WTC11 (cell line): ENCODE results near the gene CHIT1. TPM values are rescaled to one million over a fixed set of nuclear protein-coding genes. Genes with fewer than 3 reads are reported as not detected.

Source experiments
- ATAC-seq: fragments of 200-7000 bp; cut with Tn5 transposase; 2 replicates; pipeline ENCODE4 v1.10.0; 2021; ENCODE audit warnings: mild to moderate bottlenecking, moderate library complexity
- CTCF ChIA-PET: fragments of 300-600 bp; sonication (Branson Sonifier 250); formaldehyde crosslinking; loops from one replicate; lab custom pipeline; 2021; ENCODE audit warnings: antibody characterized with exemption; lab: Charles Lee
- POLR2A ChIA-PET: fragments of 350-600 bp; sonication (Branson Sonifier 250); formaldehyde crosslinking; loops from one replicate; lab custom pipeline; 2021; ENCODE audit warnings: antibody characterized with exemption; lab: Charles Lee
- DNase-seq: peaks from one replicate; pipeline ENCODE4 v3.0.0; 2021; ENCODE audit warnings: low spot score
- H3K27ac Mint-ChIP-seq: 2 replicates; pipeline ENCODE4 v1.8.0; 2021; ENCODE audit warnings: mixed read lengths
- H3K27me3 Mint-ChIP-seq: 2 replicates; pipeline ENCODE4 v1.8.0; 2021; ENCODE audit warnings: low read depth, mild to moderate bottlenecking, moderate library complexity, mixed read lengths
- H3K36me3 Mint-ChIP-seq: 2 replicates; pipeline ENCODE4 v1.8.0; 2021; ENCODE audit warnings: mixed read lengths
- H3K4me1 Mint-ChIP-seq: 2 replicates; pipeline ENCODE4 v1.8.0; 2022; ENCODE audit warnings: mixed read lengths
- H3K4me3 Mint-ChIP-seq: 2 replicates; pipeline ENCODE4 v1.8.0; 2021; ENCODE audit warnings: mild to moderate bottlenecking, moderate library complexity, mixed read lengths
- H3K9me3 Mint-ChIP-seq: 2 replicates; pipeline ENCODE4 v1.8.0; 2021; ENCODE audit warnings: mixed read lengths
- CREB1 ChIP-seq: sonication (generic); formaldehyde crosslinking; IDR thresholded peaks from 2 replicates; pipeline ENCODE4 v1.8.0; 2023; ENCODE audit warnings: mild to moderate bottlenecking, missing genetic modification reagents
- ELF4 ChIP-seq: sonication (generic); formaldehyde crosslinking; IDR thresholded peaks from 2 replicates; pipeline ENCODE4 v1.8.1; 2022; ENCODE audit warnings: low read depth, mild to moderate bottlenecking, moderate library complexity, missing genetic modification reagents
- FOXP1 ChIP-seq: sonication (generic); formaldehyde crosslinking; IDR thresholded peaks from 2 replicates; pipeline ENCODE4 v1.8.0; 2022; ENCODE audit warnings: missing genetic modification reagents, mild to moderate bottlenecking, moderate library complexity, borderline replicate concordance
- MYBL2 ChIP-seq: sonication (generic); formaldehyde crosslinking; IDR thresholded peaks from 2 replicates; pipeline ENCODE4 v1.8.1; 2023; ENCODE audit warnings: mild to moderate bottlenecking, moderate library complexity, missing genetic modification reagents
- NFATC4 ChIP-seq: fragments of 250-450 bp; sonication (Bioruptor Pico); IDR thresholded peaks from 2 replicates; pipeline ENCODE4 v1.9.0; 2021; ENCODE audit warnings: mild to moderate bottlenecking
- RORB ChIP-seq: fragments of 250-450 bp; sonication (Bioruptor Pico); IDR thresholded peaks from 2 replicates; pipeline ENCODE4 v1.9.0; 2021; ENCODE audit warnings: mild to moderate bottlenecking
- ZNF232 ChIP-seq: sonication (generic); formaldehyde crosslinking; IDR thresholded peaks from 2 replicates; pipeline ENCODE4 v1.8.0; 2022; ENCODE audit warnings: mild to moderate bottlenecking, missing genetic modification reagents
- total RNA-seq: library from RNA; stranded (reverse); gene quantifications from 3 replicates; pipeline ENCODE4 v1.2.3, GENCODE V29; 2021
- TF ChIP-seq, protein P1 (sequence below): sonication (generic); formaldehyde crosslinking; IDR thresholded peaks from 2 replicates; pipeline ENCODE4 v1.8.1; 2023; ENCODE audit warnings: mild to moderate bottlenecking, missing genetic modification reagents
- TF ChIP-seq, protein P2 (sequence below): fragments of 250-450 bp; sonication (Bioruptor Pico); IDR thresholded peaks from 2 replicates; pipeline ENCODE4 v1.8.0; 2021; ENCODE audit warnings: mild to moderate bottlenecking
- TF ChIP-seq, protein P3 (sequence below): sonication (generic); formaldehyde crosslinking; IDR thresholded peaks from 2 replicates; pipeline ENCODE4 v1.8.0; 2022; ENCODE audit warnings: mild to moderate bottlenecking, missing genetic modification reagents
- TF ChIP-seq, protein P4 (sequence below): sonication (generic); formaldehyde crosslinking; conservative IDR thresholded peaks from 2 replicates; pipeline ENCODE4 v1.8.1; 2023; ENCODE audit warnings: mild to moderate bottlenecking, low read depth, missing genetic modification reagents, moderate library complexity
- TF ChIP-seq, protein P5 (sequence below): sonication (generic); formaldehyde crosslinking; IDR thresholded peaks from 2 replicates; pipeline ENCODE4 v1.8.1; 2022; ENCODE audit warnings: missing genetic modification reagents, borderline replicate concordance
- TF ChIP-seq, protein P6 (sequence below): sonication (generic); formaldehyde crosslinking; IDR thresholded peaks from 2 replicates; pipeline ENCODE4 v1.8.0; 2022; ENCODE audit warnings: mild to moderate bottlenecking, missing genetic modification reagents
- TF ChIP-seq, protein P7 (sequence below): fragments of 200-600 bp; IDR thresholded peaks from 2 replicates; pipeline ENCODE4 v1.8.0; 2022; ENCODE audit warnings: antibody characterized with exemption

CHIT1 gene
- total RNA-seq, 1 experiment from 2014 or later = 0.15 TPM

DNA sequence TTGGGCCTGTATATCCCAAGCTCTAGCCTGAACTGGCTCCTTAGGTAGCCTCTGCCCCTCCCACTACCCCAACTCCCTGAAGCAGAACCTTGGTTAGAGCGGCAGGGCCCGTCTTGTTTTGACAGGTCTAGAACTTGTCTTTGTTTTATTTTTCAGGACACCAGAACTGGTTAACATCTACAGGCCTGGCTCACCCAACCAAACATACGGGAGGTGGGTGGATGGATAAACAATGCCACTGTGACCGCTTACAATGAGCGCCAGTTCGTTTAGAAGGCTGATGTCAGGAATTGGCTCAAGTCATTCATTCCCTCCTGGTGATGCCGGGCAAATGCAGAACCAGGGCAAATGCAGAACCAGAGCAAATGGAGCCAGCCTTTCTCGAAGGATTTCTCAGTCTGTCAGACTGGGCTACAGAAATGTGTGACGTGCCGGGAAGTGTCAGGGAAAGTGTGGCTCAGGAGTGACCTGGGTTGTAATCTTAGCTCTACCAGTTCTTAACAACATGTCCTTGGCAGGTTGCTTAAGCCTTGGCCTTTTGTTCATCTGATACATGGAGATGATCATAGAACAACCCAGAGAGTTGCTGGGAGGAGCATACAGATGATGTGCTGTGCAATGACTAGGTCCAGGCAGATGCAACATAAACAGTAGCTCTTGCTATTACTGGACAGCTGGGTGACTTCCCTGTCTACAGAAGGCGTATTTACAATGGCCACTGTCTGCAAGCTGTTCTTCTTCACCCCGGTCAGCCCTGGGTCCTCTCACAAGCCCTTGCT lies 45.3 kb upstream of the CHIT1 start:
- Mint-ChIP-seq H3K4me1 (peaks cover 22% of the 10 kb centered on the region), H3K27ac (no peak overlapping the region), H3K27me3 (peaks cover 47% of the 10 kb centered on the region), H3K4me3 (no peak overlapping the region), H3K9me3 (no peaks in the 10 kb centered on the region), H3K36me3 (no peaks in the 10 kb centered on the region)
- no peak for ATAC-seq
- ChIA-PET POLR2A (no interaction called here), CTCF (interaction anchor here (0.8 to 2.4 kb wide), 12 partner anchors 7 to 236 kb away, joined by 3 to 39 read pairs (median 4); no protein-coding TSS in a partner anchor)
- DNase-seq = no peak
- TF ChIP-seq RORB (CRISPR knock-in tag) = no peak
- TF ChIP-seq, protein P1, sequence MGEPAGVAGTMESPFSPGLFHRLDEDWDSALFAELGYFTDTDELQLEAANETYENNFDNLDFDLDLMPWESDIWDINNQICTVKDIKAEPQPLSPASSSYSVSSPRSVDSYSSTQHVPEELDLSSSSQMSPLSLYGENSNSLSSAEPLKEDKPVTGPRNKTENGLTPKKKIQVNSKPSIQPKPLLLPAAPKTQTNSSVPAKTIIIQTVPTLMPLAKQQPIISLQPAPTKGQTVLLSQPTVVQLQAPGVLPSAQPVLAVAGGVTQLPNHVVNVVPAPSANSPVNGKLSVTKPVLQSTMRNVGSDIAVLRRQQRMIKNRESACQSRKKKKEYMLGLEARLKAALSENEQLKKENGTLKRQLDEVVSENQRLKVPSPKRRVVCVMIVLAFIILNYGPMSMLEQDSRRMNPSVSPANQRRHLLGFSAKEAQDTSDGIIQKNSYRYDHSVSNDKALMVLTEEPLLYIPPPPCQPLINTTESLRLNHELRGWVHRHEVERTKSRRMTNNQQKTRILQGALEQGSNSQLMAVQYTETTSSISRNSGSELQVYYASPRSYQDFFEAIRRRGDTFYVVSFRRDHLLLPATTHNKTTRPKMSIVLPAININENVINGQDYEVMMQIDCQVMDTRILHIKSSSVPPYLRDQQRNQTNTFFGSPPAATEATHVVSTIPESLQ = no peak
- TF ChIP-seq MYBL2 = no peak
- TF ChIP-seq, protein P2, sequence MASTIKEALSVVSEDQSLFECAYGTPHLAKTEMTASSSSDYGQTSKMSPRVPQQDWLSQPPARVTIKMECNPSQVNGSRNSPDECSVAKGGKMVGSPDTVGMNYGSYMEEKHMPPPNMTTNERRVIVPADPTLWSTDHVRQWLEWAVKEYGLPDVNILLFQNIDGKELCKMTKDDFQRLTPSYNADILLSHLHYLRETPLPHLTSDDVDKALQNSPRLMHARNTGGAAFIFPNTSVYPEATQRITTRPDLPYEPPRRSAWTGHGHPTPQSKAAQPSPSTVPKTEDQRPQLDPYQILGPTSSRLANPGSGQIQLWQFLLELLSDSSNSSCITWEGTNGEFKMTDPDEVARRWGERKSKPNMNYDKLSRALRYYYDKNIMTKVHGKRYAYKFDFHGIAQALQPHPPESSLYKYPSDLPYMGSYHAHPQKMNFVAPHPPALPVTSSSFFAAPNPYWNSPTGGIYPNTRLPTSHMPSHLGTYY (CRISPR knock-in tag) = no peak

DNA sequence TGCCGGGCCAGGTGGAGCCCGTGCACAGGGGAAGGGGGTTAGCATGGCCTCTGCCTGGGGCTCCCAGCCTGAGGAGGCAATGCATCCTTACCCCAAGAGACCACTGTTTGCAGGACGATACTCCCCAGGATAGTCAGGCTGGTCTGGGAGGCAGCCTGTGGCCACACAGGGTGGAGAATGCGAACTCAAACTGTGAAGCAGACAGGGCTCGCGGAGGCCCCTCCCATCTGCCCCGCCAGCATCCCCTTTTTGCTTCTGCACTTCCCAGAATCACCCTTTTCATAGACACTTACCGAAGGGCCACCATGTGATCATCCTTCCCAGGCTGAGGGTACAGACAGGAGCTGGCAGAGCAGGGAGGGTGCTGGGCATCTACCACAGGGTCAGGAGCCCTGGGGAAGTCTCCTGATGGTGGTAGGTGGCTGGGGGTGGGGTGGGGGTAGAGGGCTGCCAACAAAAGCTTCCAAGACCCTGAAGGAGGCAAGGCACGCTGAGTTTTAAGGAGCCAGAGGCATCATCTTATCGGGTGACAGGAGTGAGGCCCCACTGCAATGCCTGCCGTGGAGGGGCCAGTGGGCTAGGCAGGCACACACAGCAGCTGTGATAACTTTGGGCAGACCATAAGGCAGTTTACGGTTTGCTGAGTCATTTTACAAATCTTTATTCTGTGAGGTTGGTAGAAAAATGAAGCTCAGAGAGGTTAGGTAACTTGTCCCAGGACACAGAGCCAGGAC lies 44.6 kb upstream of the CHIT1 start:
- ATAC-seq = peak; percentile 5
- no peaks in the 10 kb centered on the region for H3K9me3 Mint-ChIP-seq
- no peak for TF ChIP-seq NFATC4 (CRISPR knock-in tag)
- no peak for TF ChIP-seq ELF4 (CRISPR knock-in tag)
- H3K27me3 Mint-ChIP-seq = peaks cover 47% of the 10 kb centered on the region
- POLR2A ChIA-PET = no interaction called here
- CTCF ChIA-PET = interaction anchor here (0.8 to 2.4 kb wide), 10 partner anchors 11 to 235 kb away, joined by 3 to 39 read pairs (median 4); no protein-coding TSS in a partner anchor
- H3K4me3 Mint-ChIP-seq = peak overlapping the region; percentile 59
- H3K27ac Mint-ChIP-seq = no peak overlapping the region
- peaks cover 20% of the 10 kb centered on the region for H3K4me1 Mint-ChIP-seq
- no peak for DNase-seq
- H3K36me3 Mint-ChIP-seq = no peaks in the 10 kb centered on the region

DNA sequence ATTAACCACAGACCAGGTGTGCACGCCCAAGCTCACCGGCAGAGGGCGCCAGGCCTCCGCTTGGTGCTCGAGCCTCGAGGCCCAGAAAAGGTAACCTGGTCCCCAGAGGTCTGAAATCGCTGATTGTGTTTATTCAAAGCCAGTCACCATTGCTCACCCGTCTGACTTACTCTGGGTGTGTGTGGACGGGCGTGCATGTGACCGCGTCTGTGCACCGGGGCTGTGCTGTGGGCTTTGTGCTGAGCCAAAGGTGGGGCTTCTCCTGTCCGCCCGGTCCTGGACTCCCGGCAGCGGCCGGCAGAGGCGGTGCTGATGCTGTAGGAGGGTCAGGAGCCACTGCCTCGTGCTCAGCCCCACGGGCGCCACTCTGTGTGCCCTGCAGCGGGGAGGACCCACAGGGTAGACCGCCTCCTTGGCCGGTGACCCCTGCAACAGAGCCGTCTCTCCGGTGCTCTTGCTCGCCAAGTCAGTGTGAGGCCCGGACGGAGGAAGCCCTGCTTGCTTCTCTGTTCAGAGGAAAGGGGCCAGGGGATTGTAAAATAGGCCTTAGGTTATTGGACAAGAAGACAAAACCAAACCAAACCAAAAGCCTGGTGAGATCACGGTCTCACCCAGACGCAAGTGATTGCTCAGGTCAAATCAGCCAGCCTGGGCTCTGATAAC lies 43.9 kb upstream of the CHIT1 start:
- H3K27ac Mint-ChIP-seq = no peak overlapping the region
- ChIA-PET CTCF (interaction anchor here (0.5 to 11.3 kb wide), 65 partner anchors 8 to 1790 kb away, joined by 3 to 369 read pairs (median 4); partner anchors contain the start of genes ADORA1, BTG2, LMOD1 and MYOG), POLR2A (interaction anchor here (0.5 to 0.8 kb wide), 4 partner anchors 32 to 156 kb away, joined by 3 to 5 read pairs (median 3); partner anchors contain the start of gene BTG2)
- peaks cover 13% of the 10 kb centered on the region for H3K4me1 Mint-ChIP-seq
- H3K4me3 Mint-ChIP-seq = peak overlapping the region; percentile 59
- H3K36me3 Mint-ChIP-seq = no peaks in the 10 kb centered on the region
- ATAC-seq = peak; percentile 70
- peak; percentile 90 for DNase-seq
- peaks cover 47% of the 10 kb centered on the region for H3K27me3 Mint-ChIP-seq
- no peaks in the 10 kb centered on the region for H3K9me3 Mint-ChIP-seq
- TF ChIP-seq ZNF232 (CRISPR knock-in tag) = no peak; the same call in 1 of the 2 replicates
- TF ChIP-seq, protein P3, sequence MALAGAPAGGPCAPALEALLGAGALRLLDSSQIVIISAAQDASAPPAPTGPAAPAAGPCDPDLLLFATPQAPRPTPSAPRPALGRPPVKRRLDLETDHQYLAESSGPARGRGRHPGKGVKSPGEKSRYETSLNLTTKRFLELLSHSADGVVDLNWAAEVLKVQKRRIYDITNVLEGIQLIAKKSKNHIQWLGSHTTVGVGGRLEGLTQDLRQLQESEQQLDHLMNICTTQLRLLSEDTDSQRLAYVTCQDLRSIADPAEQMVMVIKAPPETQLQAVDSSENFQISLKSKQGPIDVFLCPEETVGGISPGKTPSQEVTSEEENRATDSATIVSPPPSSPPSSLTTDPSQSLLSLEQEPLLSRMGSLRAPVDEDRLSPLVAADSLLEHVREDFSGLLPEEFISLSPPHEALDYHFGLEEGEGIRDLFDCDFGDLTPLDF (CRISPR knock-in tag) = no peak
- no peak for TF ChIP-seq FOXP1 (CRISPR knock-in tag)
- no peak for TF ChIP-seq ELF4 (CRISPR knock-in tag)
- TF ChIP-seq, protein P4, sequence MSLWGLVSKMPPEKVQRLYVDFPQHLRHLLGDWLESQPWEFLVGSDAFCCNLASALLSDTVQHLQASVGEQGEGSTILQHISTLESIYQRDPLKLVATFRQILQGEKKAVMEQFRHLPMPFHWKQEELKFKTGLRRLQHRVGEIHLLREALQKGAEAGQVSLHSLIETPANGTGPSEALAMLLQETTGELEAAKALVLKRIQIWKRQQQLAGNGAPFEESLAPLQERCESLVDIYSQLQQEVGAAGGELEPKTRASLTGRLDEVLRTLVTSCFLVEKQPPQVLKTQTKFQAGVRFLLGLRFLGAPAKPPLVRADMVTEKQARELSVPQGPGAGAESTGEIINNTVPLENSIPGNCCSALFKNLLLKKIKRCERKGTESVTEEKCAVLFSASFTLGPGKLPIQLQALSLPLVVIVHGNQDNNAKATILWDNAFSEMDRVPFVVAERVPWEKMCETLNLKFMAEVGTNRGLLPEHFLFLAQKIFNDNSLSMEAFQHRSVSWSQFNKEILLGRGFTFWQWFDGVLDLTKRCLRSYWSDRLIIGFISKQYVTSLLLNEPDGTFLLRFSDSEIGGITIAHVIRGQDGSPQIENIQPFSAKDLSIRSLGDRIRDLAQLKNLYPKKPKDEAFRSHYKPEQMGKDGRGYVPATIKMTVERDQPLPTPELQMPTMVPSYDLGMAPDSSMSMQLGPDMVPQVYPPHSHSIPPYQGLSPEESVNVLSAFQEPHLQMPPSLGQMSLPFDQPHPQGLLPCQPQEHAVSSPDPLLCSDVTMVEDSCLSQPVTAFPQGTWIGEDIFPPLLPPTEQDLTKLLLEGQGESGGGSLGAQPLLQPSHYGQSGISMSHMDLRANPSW = no peak
- TF ChIP-seq, protein P5, sequence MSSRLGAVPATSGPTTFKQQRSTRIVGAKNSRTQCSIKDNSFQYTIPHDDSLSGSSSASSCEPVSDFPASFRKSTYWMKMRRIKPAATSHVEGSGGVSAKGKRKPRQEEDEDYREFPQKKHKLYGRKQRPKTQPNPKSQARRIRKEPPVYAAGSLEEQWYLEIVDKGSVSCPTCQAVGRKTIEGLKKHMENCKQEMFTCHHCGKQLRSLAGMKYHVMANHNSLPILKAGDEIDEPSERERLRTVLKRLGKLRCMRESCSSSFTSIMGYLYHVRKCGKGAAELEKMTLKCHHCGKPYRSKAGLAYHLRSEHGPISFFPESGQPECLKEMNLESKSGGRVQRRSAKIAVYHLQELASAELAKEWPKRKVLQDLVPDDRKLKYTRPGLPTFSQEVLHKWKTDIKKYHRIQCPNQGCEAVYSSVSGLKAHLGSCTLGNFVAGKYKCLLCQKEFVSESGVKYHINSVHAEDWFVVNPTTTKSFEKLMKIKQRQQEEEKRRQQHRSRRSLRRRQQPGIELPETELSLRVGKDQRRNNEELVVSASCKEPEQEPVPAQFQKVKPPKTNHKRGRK = no peak
- TF ChIP-seq, protein P6, sequence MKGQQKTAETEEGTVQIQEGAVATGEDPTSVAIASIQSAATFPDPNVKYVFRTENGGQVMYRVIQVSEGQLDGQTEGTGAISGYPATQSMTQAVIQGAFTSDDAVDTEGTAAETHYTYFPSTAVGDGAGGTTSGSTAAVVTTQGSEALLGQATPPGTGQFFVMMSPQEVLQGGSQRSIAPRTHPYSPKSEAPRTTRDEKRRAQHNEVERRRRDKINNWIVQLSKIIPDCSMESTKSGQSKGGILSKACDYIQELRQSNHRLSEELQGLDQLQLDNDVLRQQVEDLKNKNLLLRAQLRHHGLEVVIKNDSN (CRISPR knock-in tag) = peak; percentile 30; the same call in 1 of the 2 replicates
- TF ChIP-seq, protein P7, sequence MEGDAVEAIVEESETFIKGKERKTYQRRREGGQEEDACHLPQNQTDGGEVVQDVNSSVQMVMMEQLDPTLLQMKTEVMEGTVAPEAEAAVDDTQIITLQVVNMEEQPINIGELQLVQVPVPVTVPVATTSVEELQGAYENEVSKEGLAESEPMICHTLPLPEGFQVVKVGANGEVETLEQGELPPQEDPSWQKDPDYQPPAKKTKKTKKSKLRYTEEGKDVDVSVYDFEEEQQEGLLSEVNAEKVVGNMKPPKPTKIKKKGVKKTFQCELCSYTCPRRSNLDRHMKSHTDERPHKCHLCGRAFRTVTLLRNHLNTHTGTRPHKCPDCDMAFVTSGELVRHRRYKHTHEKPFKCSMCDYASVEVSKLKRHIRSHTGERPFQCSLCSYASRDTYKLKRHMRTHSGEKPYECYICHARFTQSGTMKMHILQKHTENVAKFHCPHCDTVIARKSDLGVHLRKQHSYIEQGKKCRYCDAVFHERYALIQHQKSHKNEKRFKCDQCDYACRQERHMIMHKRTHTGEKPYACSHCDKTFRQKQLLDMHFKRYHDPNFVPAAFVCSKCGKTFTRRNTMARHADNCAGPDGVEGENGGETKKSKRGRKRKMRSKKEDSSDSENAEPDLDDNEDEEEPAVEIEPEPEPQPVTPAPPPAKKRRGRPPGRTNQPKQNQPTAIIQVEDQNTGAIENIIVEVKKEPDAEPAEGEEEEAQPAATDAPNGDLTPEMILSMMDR = peak; percentile 97
- no peak for TF ChIP-seq CREB1 (CRISPR knock-in tag)
